Skeletal muscle tissue (tissue), 4 donors: ENCODE results near the gene FAM111B. TPM values are rescaled to one million over a fixed set of nuclear protein-coding genes. Genes with fewer than 3 reads are reported as not detected.
A peak's percentile ranks its signal among the peaks of the same experiment; 100 is the strongest.

Source experiments
- H3K27ac ChIP-seq: one replicate; pipeline ENCODE4 v1.7.0; 2013; ENCODE audit warnings: mild to moderate bottlenecking, low read depth, low read length, inconsistent platforms
- H3K27me3 ChIP-seq, 3 donors: one replicate each; pipeline ENCODE4 v1.7.0; 2013; ENCODE audit warnings: low read length in 3 of 3; ENCODE audit not compliant: control insufficient read depth in 3 of 3, insufficient read depth in 3 of 3
- H3K36me3 ChIP-seq, 3 donors: one replicate each; pipeline ENCODE4 v1.7.0; 2013; ENCODE audit warnings: low read length in 3 of 3; ENCODE audit not compliant: control insufficient read depth in 3 of 3, insufficient read depth in 3 of 3
- H3K4me1 ChIP-seq, 3 donors: one replicate each; pipeline ENCODE4 v1.7.0; 2013; ENCODE audit warnings: low read length in 3 of 3, mild to moderate bottlenecking in 3 of 3; ENCODE audit not compliant: control insufficient read depth in 3 of 3, insufficient read depth in 3 of 3
- H3K4me3 ChIP-seq, 3 donors: one replicate each; pipeline ENCODE4 v1.7.0; 2013; ENCODE audit warnings: low read length in 3 of 3
- H3K9ac ChIP-seq, 3 donors: one replicate each; pipeline ENCODE4 v1.7.0; 2013; ENCODE audit warnings: low read length in 3 of 3, mild to moderate bottlenecking in 3 of 3, moderate library complexity in 2 of 3, low read depth in 1 of 3
- H3K9me3 ChIP-seq, 3 donors: one replicate each; pipeline ENCODE4 v1.7.0; 2013; ENCODE audit warnings: low read length in 3 of 3; ENCODE audit not compliant: control insufficient read depth in 3 of 3
- total RNA-seq: library from RNA; depleted of rRNA; stranded (reverse); fragments of >200 nt; gene quantifications from one replicate; pipeline ENCODE4 v1.2.3, GENCODE V29; 2014
- donor health status: Osteomylitis.

The FAM111B gene
- total RNA-seq, 1 donor from 2014 or later = 3.7 TPM

DNA sequence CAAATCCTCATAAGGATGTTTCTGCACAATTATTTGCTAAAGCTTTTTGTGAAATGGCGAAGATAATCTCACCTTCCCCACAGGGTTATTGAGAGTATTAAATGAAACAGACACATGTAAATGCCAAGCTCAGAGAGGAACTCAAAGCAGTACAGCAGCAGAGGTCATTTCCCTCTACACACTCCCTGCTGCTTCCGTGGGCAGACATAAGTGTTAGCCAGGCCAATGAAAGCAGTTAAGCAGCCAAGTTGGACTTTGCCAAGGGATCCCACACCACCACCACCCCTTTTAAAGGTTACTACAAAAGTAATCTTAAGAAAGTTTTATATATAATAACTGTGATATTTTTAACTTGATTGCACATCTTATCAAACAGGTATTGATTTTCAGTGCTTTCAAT is 31.6 kb downstream of the FAM111B start:
- no peak overlapping the region for H3K4me3 ChIP-seq
- no peak overlapping the region for H3K9ac ChIP-seq
- H3K36me3 ChIP-seq = no peaks in the 10 kb centered on the region
- no peaks in the 10 kb centered on the region for H3K27me3 ChIP-seq
- H3K4me1 ChIP-seq = peaks cover 4 to 15% (median 12%) of the 10 kb centered on the region in 3 donors
- H3K27ac ChIP-seq = no peak overlapping the region
- H3K9me3 ChIP-seq = no peaks in the 10 kb centered on the region

DNA sequence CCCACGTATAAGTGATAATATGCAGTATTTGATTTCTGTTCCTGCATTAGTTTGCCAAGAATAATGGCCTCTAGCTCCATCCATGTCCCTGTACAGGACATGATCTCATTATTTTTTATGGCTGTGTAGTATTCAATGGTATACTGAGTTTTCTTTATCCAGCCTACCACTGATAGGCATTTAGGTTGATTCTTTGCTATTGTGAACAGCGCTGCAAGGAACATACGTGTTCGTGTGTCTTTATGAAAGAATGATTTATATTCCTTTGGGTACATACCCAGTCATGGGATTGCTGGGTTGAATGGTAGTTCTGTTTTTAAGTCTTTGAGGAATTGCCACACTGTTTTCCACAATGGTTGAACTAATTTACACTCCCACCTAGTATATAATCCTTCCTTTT is 34.2 kb downstream of the FAM111B start:
- H3K9ac ChIP-seq = no peak overlapping the region
- no peak overlapping the region for H3K27ac ChIP-seq
- H3K4me3 ChIP-seq = no peak overlapping the region
- H3K9me3 ChIP-seq = no peaks in the 10 kb centered on the region
- peaks cover 9 to 34% (median 24%) of the 10 kb centered on the region in 3 donors for H3K4me1 ChIP-seq
- H3K27me3 ChIP-seq = no peaks in the 10 kb centered on the region
- H3K36me3 ChIP-seq = no peaks in the 10 kb centered on the region

DNA sequence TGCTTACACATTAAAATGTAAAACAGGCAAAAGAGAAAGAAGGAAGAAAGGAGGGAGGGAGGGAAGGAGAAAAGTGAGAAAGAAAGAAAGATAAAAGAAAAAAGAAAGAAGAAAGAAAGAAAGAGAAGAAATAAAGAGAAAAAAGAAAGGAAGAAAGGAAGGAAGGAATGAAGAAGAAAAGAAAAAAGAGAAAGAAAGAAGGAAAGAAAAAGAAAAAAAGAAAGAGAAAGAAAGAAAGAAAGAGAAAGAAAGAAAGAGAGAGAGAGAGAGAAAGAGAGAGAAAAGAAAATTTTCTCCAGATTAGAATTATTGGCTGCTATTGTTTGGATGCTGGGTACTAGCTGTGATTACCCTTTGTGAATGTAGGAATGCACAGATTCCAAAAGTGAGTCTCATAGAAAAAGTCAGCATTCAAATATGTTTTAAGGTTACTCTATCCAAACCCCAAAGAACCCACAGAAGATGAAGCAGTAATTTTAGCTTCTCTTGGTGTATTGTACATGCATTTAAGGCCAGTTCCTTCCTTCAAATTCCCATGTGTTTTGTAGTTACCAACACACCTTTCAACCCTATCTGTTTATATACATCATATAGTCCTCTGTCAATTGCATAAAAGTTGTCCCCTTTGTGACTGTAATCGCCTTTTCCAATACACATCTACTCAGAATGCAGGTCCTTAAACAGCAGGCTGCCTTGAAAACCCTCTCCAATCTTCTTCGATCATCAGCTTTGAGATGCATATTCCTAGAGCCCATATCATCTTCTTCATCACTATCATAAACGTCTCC is 34.8 kb downstream of the FAM111B start:
- H3K4me3 ChIP-seq = peak overlapping the region; percentile 76 to 94 (median 89)
- H3K27ac ChIP-seq = peak overlapping the region; percentile 87
- H3K9ac ChIP-seq = peak overlapping the region; percentile 83 to 90 (median 90)
- H3K27me3 ChIP-seq = no peaks in the 10 kb centered on the region
- H3K9me3 ChIP-seq = no peaks in the 10 kb centered on the region
- H3K36me3 ChIP-seq = no peaks in the 10 kb centered on the region
- peaks cover 9 to 34% (median 24%) of the 10 kb centered on the region in 3 donors for H3K4me1 ChIP-seq

DNA sequence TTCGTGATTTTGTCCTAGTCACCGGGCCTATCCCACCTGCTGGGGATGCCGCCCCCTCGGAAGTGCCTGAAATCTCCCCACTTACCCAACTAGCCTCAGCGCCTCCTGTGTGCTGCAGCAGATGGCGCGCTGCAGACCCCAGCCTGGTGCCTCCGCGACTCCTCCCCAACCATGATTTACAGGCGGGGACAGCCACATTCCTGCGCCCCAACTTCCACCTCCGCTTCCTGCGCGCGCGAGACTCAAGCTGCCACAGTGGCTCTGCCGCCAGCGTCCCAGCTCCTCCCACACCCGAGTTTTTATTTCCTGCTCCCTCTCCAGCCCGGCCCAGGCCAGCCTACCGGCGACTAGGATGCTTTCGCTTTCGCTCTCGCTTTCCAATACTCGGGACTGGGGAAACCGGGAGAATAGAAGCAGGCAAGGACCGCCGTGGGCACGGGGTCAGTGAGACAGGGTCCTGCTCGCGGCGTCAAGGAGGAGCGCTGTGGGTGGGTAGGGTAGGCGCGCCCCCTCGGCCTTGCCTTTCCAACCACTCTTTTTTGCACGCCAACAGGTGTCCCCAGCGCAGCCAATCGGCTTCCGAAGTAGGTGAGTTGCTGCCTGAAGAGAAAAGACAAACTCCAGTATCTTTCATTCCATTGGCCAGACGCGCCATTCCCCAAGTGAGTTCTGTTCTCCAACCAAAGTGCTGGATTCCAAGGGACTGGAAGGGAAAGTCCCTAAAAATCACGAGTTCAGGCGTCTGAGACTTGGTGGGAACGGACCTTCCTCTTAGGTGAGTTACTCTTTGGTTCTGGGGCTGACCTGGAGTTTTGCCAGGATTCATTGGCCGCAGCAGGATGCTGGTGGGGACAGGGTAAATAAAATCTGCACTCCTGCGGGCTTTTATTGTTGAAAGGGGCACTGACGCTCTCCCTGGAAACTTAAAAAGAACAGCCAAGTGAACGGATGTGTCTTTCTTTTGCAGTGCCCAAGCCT is 35.8 kb downstream of the FAM111B start, which contains the start of gene FAM111A:
Gene FAM111A, plus strand, starts transcription at position 327 of the 978 bp plus-strand sequence. CDS start 6,017 bp downstream, outside the sequence.
- Histone ChIP-seq H3K9me3 (no peaks in the 10 kb centered on the region), H3K4me3 (peak within 1 kb of the TSS; percentile 76 to 94 (median 89)), H3K4me1 (peaks cover 9 to 34% (median 24%) of the 10 kb centered on the region in 3 donors), H3K9ac (peak within 1 kb of the TSS; percentile 83 to 90 (median 90)), H3K27me3 (no peaks in the 10 kb centered on the region), H3K36me3 (no peaks in the 10 kb centered on the region), H3K27ac (peak within 1 kb of the TSS; percentile 87)

DNA sequence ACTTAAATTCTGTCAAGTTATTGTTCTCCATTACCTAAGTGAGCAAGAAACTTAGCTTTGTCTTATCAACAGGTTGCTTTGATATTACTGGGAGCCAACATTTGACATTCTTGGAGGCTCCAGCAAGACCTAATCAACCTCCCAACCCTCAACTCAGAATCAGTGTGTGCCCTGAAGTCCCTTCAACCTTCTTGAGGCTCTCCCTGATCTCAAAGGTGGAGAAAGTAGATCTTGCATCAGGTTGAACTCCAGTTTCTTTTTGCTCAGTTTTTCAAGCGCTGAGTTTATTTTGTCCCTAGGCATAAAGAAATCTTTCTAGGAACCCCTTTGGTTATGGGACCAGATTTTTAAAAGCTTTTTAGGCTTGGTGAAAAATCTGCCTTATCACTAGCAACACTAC is 37.1 kb downstream of the FAM111B start:
- Histone ChIP-seq H3K4me1 (peaks cover 9 to 34% (median 24%) of the 10 kb centered on the region in 3 donors), H3K9ac (peak overlapping the region; percentile 54 to 57 (median 55)), H3K27me3 (no peaks in the 10 kb centered on the region), H3K27ac (peak overlapping the region; percentile 54), H3K4me3 (peak overlapping the region; percentile 70 to 76 (median 73)), H3K36me3 (no peaks in the 10 kb centered on the region), H3K9me3 (no peaks in the 10 kb centered on the region)

DNA sequence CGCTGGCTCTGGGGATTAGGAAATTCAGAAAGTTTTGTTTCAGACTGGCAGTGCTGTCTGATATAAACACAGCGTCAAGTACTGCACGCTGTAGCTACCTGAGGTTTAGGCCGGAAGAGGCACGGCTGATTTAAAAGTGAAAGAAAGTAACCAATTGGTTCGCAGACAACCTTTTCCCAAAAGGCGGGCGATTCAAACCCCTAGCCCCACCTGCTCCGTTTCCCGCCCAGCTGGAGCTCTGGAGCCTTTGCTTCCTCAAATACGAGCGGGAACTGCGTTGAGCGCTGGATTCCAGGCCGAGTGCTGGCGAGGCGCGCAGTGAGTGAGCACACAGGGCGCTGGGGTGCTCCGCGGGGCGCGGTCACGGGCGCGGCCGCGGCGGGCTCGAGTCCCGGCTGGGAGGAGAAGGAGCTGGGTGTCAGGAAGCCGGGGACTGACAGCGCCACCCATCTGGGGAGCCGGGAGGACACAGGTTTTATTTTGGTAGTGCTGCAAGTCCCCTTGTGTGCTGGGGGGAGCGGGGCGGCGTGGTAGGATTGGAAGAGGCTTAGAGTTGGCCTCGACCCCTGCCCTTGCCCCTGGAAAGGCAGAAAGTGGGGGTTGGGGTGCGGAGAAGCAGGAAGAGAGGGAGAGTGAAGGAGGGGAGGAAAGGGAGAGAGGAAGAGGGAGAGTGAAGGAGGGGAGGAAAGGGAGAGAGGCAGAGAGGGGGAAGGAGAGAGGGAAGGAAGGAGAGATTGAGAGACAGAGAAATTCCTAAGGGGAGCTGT is 37.7 kb downstream of the FAM111B start:
- Histone ChIP-seq H3K27ac (peak overlapping the region; percentile 54), H3K36me3 (no peaks in the 10 kb centered on the region), H3K9ac (peak overlapping the region; percentile 54 to 57 (median 55)), H3K27me3 (no peaks in the 10 kb centered on the region), H3K4me3 (peak overlapping the region; percentile 70 to 76 (median 73)), H3K9me3 (no peaks in the 10 kb centered on the region), H3K4me1 (peaks cover 9 to 34% (median 24%) of the 10 kb centered on the region in 3 donors)

DNA sequence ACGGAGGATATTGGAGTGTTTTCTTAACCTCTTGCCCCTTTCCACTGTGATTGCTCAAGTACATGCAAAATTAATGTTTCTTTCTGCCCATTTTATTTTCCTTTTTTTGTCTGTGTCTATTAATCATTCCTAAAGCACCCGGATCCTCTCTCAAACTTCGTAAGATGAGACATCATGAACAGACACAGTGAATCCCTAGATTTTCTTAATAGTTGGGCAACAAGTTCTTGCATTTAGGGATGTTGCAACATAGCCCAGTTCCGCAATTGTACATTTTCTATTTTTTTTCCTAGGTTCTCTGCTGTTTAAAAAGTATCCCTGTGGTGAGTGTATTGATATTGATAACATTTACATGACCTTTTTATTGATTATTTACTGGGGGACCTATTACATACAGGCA is 38.5 kb downstream of the FAM111B start:
- no peak overlapping the region for H3K4me3 ChIP-seq
- peaks cover 9 to 34% (median 24%) of the 10 kb centered on the region in 3 donors for H3K4me1 ChIP-seq
- no peaks in the 10 kb centered on the region for H3K36me3 ChIP-seq
- no peak overlapping the region for H3K27ac ChIP-seq
- no peaks in the 10 kb centered on the region for H3K9me3 ChIP-seq
- H3K9ac ChIP-seq = no peak overlapping the region
- H3K27me3 ChIP-seq = no peaks in the 10 kb centered on the region

DNA sequence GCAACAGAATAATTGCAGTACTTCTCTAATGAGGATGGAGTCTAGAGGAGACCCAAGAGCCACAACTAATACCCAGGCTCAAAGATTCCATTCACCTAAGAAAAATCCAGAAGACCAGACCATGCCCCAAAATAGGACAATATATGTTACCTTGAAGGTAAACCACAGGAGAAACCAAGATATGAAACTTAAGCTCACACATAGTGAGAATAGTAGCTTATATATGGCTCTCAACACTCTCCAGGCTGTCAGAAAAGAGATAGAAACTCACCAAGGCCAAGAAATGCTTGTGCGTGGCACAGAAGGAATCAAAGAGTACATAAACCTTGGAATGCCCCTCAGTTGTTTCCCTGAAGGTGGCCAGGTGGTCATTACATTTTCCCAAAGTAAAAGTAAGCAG is 44.7 kb downstream of the FAM111B start:
- Histone ChIP-seq H3K9me3 (no peaks in the 10 kb centered on the region), H3K36me3 (peaks cover 0 to 4% (median 0%) of the 10 kb centered on the region in 3 donors), H3K9ac (no peak overlapping the region)

DNA sequence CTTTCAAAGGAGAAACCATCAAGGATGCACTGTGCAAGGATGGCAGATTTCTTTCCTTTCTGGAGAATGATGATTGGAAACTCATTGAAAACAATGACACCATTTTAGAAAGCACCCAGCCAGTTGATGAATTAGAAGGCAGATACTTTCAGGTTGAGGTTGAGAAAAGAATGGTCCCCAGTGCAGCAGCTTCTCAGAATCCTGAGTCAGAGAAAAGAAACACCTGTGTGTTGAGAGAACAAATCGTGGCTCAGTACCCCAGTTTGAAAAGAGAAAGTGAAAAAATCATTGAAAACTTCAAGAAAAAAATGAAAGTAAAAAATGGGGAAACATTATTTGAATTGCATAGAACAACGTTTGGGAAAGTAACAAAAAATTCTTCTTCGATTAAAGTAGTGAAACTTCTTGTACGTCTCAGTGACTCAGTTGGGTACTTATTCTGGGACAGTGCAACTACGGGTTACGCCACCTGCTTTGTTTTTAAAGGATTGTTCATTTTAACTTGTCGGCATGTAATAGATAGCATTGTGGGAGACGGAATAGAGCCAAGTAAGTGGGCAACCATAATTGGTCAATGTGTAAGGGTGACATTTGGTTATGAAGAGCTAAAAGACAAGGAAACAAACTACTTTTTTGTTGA is 45.4 kb downstream of the FAM111B start:
- no peak overlapping the region for H3K27ac ChIP-seq
- H3K36me3 ChIP-seq = peaks cover 0 to 4% (median 0%) of the 10 kb centered on the region in 3 donors
- H3K4me3 ChIP-seq = no peak overlapping the region

More for the DNA sequence above, 44.7 kb downstream of the FAM111B start:
- no peaks in the 10 kb centered on the region for H3K4me1 ChIP-seq
- H3K4me3 ChIP-seq = no peak overlapping the region
- H3K27me3 ChIP-seq = no peaks in the 10 kb centered on the region
- H3K27ac ChIP-seq = no peak overlapping the region

More for the DNA sequence above, 45.4 kb downstream of the FAM111B start:
- Histone ChIP-seq H3K27me3 (no peaks in the 10 kb centered on the region), H3K9ac (no peak overlapping the region), H3K4me1 (no peaks in the 10 kb centered on the region), H3K9me3 (no peaks in the 10 kb centered on the region)
